Neutrophil (primary cell): ENCODE data around the gene IL18.

Experiments
- H3K27ac ChIP-seq: fragments of 200-600 bp; sonication (generic); 2 replicates; pipeline ENCODE4 v1.5.1; 2016; ENCODE audit warnings: mild to moderate bottlenecking, moderate library complexity
- H3K27me3 ChIP-seq: fragments of 200-600 bp; sonication (generic); 2 replicates; pipeline ENCODE4 v1.6.0; 2016; ENCODE audit warnings: mild to moderate bottlenecking
- H3K36me3 ChIP-seq: fragments of 200-600 bp; sonication (generic); 2 replicates; pipeline ENCODE4 v1.5.1; 2017
- H3K4me1 ChIP-seq, 2 experiments: fragments of 200-600 bp in 1 of 2; sonication (generic) in 1 of 2; 1 replicate in 1 of 2; 2 replicates in 1 of 2; pipeline versions ENCODE4 v1.5.1 to v1.6.1; 2013 to 2016; ENCODE audit warnings: low read depth in 1 of 2, low read length in 1 of 2, mild to moderate bottlenecking in 1 of 2, moderate library complexity in 1 of 2; ENCODE audit not compliant: control insufficient read depth in 1 of 2, insufficient read depth in 1 of 2
- H3K4me3 ChIP-seq, 2 experiments: fragments of 200-600 bp in 1 of 2; sonication (generic) in 1 of 2; 1 replicate in 1 of 2; 2 replicates in 1 of 2; pipeline ENCODE4 v1.5.1; 2013 to 2016; ENCODE audit warnings: low read depth in 1 of 2, low read length in 1 of 2, mild to moderate bottlenecking in 1 of 2, moderate library complexity in 1 of 2
- H3K9me3 ChIP-seq: fragments of 200-600 bp; sonication (generic); 2 replicates; pipeline ENCODE4 v1.5.1; 2016
- TF ChIP-seq, protein P1 (sequence below): fragments of 200-600 bp; sonication (generic); IDR thresholded peaks from 2 replicates; pipeline ENCODE4 v1.5.1; 2016; ENCODE audit warnings: antibody characterized with exemption

The IL18 gene

DNA sequence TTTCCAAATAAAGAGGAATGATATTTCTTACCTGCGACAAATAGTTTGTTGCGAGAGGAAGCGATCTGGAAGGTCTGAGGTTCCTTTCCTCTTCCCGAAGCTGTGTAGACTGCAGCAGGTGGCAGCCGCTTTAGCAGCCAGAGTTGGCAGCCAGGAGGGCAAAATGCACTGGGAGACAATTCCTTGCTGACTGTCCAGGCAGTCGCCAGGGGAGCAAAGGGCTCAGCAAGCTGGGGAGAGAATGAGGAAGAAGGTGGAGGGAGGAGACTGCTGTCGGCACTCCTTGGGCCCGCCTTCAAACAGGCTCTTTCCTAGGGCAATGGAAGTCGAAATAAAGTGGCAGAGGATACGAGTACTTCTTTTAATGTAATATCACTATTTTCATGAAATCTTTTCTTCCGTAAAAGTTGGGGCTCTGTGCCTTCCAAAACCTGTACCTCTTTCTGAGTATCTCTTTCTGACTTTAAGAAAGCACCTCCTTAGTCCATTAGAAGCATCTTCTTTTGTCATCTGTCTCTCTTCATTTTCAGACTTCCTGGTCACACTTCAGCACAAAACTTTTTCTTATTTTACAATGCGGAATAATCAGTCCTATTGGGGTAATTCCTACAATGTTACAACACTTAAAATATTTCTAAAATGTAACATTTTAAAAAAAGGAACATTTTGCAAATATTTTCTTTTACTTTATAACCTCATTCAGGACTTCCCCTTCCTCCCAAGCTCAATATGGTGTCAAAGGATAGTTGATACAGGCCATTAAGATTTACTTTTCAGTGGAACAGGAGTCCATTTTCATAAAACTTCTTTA lies at the start of gene IL18:
Gene IL18 (minus strand): TSS at position 220 of the 811 bp plus-strand sequence. CDS start 9,041 bp downstream, outside the sequence.
- Histone ChIP-seq H3K4me1 (peaks cover 57 to 58% of the 10 kb centered on the region in 2 experiments), H3K27me3 (no peaks in the 10 kb centered on the region), H3K36me3 (no peaks in the 10 kb centered on the region), H3K9me3 (no peaks in the 10 kb centered on the region), H3K4me3 (peak within 1 kb of the TSS; percentile 62 to 64), H3K27ac (peak within 1 kb of the TSS; percentile 94)
- TF ChIP-seq, protein P1, sequence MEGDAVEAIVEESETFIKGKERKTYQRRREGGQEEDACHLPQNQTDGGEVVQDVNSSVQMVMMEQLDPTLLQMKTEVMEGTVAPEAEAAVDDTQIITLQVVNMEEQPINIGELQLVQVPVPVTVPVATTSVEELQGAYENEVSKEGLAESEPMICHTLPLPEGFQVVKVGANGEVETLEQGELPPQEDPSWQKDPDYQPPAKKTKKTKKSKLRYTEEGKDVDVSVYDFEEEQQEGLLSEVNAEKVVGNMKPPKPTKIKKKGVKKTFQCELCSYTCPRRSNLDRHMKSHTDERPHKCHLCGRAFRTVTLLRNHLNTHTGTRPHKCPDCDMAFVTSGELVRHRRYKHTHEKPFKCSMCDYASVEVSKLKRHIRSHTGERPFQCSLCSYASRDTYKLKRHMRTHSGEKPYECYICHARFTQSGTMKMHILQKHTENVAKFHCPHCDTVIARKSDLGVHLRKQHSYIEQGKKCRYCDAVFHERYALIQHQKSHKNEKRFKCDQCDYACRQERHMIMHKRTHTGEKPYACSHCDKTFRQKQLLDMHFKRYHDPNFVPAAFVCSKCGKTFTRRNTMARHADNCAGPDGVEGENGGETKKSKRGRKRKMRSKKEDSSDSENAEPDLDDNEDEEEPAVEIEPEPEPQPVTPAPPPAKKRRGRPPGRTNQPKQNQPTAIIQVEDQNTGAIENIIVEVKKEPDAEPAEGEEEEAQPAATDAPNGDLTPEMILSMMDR, result no peak

DNA sequence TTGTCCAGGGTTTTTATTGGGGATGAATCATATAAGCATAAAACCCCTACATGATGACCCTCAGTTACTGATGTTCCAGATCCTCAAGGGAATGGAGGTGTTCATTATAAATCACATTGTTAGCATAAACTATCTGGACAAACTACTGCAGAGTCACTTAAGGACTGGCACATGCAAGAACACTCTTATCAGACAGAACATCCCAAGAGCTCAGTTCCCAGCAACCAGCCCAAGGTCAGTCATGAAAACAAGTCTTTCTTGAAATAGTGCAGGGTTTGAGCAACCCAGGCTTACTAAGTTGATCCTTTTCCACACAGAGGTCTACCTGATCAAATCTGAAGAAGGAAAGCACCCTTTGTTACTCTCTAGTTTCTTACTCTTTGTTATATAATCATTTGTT lies 48.8 kb upstream of the IL18 start:
- H3K27ac ChIP-seq, result no peak overlapping the region
- no peaks in the 10 kb centered on the region for H3K9me3 ChIP-seq
- peaks cover 6 to 20% of the 10 kb centered on the region in 2 experiments for H3K4me1 ChIP-seq
- TF ChIP-seq, protein P1, result no peak
- no peaks in the 10 kb centered on the region for H3K36me3 ChIP-seq
- H3K4me3 ChIP-seq, result no peak overlapping the region
- no peaks in the 10 kb centered on the region for H3K27me3 ChIP-seq

DNA sequence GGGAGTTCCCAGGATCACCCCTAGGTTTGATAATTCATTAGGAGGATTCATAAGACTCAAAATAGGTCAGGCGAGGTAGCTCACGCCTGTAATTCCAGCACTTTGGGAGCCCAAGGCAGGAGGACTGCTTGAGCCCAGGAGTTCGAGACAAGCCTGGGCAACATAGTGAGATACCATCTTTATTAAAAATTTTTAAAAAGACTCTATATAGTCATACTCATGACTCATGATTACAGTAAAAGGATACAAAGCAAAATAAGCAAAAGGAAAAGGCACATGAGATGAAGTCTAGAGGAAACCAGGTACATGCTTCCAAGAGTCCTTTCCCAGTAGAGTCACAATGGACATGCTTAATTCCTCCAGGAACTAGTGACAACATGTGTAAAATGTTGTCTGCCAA lies 48.4 kb upstream of the IL18 start:
- H3K27ac ChIP-seq, result no peak overlapping the region
- TF ChIP-seq, protein P1, result no peak
- H3K4me1 ChIP-seq, result peaks cover 6 to 20% of the 10 kb centered on the region in 2 experiments
- H3K9me3 ChIP-seq, result no peaks in the 10 kb centered on the region
- no peaks in the 10 kb centered on the region for H3K27me3 ChIP-seq
- no peak overlapping the region for H3K4me3 ChIP-seq
- H3K36me3 ChIP-seq, result no peaks in the 10 kb centered on the region

DNA sequence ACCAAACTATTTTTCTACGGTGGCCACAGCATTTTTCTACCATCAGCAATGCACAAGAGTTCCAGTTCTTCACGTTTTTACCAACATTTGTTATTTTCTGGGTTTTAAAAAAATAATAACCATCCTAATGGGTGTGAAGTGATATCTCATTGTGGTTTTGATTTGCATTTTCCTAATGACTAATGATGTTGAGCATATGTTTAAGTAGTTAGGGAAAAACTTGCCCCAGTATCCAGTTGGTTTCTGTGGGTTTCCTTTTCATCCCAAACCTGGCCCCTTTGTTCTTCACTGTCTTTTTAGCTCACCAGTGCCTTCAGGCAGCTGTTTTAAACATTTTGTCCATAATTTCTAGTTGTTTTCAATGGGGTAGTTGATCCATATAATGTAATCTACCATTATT lies 47.6 kb upstream of the IL18 start:
- H3K4me3 ChIP-seq, result no peak overlapping the region

DNA sequence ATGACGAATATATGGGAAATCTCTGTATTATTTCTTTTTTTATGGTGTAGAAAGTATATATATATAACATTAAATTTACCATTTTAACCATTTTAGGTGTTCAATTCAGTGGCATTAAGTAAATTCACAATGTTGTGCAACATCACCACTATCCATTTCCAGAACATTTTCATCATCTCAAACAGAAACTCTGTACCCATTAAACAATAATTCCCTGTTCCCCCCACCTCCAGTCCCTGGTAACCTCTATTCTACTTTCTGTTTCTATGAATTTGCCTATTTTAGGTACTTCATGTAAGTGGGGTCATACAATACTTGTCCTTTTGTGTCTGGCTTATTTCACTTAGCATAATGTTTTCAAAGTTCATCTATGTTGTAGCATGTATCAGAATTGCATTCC lies 47.0 kb upstream of the IL18 start:
- Histone ChIP-seq H3K4me1 (peaks cover 6 to 20% of the 10 kb centered on the region in 2 experiments), H3K27me3 (no peaks in the 10 kb centered on the region), H3K36me3 (no peaks in the 10 kb centered on the region), H3K4me3 (no peak overlapping the region), H3K9me3 (no peaks in the 10 kb centered on the region), H3K27ac (no peak overlapping the region)
- TF ChIP-seq, protein P1, result no peak

More for the DNA sequence above, 47.6 kb upstream of the IL18 start:
- H3K27ac ChIP-seq, result no peak overlapping the region
- TF ChIP-seq, protein P1, result no peak
- H3K27me3 ChIP-seq, result no peaks in the 10 kb centered on the region
- no peaks in the 10 kb centered on the region for H3K9me3 ChIP-seq
- no peaks in the 10 kb centered on the region for H3K36me3 ChIP-seq
- peaks cover 6 to 20% of the 10 kb centered on the region in 2 experiments for H3K4me1 ChIP-seq
